Sciatic nerve (tissue), 2 donors: ENCODE measurements around the gene TFPI. TPM values are rescaled to one million over a fixed set of nuclear protein-coding genes. Genes with fewer than 3 reads are reported as not detected.
"Not testable (repeated sequence)": the region's sequence is repeated elsewhere in the genome, so short reads cannot be mapped to it uniquely, and the experiment has no call there.

ENCODE experiments used
- ATAC-seq: fragments of 200-7000 bp; cut with Tn5 transposase; one replicate; pipeline ENCODE4 v1.9.1; 2020; ENCODE audit warnings: mild to moderate bottlenecking, moderate library complexity
- DNase-seq: peaks from one replicate; pipeline ENCODE4 v3.0.0-alpha.2; 2020; ENCODE audit warnings: low spot score
- intact Hi-C: fragments of 100-400 bp; cut with DNase I; formaldehyde crosslinking; loops from one replicate; pipeline ENCODE4 v1.14.2; 2022
- total RNA-seq: library from RNA; stranded (reverse); fragmentation: NEBNext Ultra II Directional; extraction: Animal tissue kit (Norgen Biotek cat#: 25700); gene quantifications from one replicate; pipeline ENCODE4 v1.2.1, GENCODE V29; 2021
- donor health status: DM: no; HTN: no; CAD: no.
- donor health status: DM: no; HTN: no; CAD: no.

Gene TFPI
- total RNA-seq, 1 donor from 2014 or later, result 106 TPM

DNA sequence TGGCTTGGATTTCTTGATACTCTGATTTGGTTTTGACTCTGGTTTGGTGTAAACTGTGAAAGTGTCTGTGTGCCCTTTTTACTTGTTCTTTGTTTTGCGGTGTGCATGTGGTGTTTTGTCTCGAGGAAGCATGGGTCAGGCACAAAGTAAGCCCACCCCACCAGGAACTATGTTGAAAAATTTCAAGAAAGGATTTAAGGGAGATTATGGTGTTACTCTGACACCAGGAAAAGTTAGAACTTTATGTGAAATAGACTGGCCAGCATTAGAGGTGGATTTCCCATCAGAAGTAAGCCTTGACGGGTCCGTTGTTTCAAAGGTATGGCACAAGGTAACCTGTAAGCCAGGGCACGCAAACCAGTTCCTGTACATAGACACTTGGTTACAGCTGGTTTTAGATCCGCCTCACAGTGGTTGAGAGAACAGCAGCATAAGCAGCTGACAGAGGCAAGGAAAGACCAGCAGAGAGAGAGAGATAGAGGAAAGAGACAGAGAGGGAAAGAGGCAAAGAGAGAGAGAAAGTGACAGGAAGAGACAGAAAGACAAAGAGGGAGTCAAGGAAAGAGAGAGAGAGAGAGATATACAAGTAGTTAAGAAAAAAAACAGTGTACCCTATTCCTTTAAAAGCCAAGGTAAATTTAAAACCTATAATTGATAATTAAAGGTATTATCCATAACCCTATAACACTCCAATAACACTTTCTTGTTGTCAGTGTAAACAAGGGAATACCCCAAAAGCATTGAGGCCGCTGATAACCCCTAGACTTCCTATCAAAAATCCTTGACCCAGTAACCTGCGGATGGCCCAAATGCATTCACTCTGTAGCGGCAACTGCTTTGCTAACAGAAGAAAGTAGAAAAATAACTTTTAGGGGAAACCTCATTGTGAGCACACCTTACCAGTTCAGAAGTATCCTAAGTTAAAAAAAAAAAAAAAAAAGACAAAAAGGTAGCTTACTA is 42.6 kb downstream of the TFPI start:
- no peak for ATAC-seq
- no peak for DNase-seq
- intact Hi-C loops, result no loop called here

DNA sequence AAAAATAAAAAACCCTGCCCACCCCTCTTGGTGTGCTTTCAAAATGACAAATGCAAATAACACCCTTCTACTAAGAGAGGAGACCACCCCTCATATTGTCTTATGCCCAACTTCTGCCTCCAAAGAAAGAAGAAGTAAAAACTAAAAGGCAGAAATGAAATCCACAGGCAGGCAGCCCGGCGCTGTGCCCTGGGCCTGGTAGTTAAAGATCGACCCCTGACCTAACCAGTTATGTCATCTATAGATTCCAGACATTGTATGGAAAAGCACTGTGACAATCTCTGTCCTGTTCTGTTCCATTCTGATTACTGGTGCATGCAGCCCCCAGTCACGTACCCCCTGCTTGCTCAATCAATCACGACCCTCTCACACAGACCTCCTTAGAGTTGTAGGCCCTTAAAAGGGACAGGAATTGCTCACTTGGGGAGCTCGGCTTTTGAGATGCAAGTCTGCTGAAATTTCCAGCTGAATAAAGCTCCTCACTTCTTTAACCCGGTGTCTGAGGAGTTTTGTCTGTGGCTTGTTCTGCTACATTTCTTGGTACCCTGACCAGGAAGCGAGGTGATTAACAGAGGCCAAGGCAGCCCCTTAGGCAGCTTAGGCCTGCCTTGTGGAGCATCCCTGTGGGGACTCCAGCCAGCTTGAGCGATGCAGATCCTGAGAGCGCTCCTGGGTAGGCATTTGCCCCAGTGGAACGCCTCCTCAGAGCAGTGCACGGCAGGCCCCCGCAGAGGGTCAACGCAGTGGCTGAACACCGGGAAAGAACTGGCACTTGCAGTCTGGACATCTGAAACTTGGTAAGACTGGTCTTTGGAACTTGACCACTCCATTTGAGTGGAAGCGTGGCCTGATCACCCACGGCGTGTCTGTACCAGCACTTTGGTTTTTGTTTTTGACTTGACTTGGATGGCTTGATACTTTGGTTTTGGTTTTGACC is 43.5 kb downstream of the TFPI start:
- intact Hi-C loops, result not testable (repeated sequence)

DNA sequence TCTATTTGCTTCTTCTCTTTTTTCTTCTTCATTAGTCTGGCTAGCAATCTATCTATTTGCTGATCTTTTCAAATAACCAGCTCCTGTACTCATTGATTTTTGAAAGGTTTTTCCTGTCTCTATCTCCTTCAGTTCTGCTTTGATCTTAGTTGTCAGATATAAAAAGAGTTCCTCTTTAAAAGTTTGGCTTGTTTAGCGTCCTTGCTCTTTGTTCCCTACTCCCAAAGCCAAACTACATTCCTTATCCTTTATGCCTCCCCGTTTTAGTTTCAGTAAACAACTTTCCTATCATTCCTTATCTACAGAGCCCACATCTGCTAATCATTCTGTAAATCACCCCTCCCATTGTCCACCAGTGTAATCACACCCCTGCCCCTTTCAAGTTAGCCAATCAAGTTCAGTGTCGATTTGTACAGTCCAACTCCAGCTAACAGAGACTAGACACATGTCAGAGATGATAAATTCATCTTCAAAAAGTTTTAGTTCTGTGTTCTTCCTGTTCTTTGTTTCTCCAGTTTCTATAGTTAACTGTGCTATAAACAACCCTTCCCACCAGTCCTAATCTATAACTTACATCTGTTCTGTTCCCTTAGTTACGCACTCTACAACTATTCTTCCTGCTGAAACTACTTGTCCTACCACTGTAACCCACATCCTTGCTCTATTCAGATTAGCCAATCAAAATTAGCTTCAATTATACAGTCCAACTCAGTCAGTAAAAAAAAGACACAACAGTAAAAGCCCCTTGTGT is 44.4 kb downstream of the TFPI start:
- intact Hi-C loops, result no loop called here
- no peak for ATAC-seq
- DNase-seq, result no peak

More for the DNA sequence above, 43.5 kb downstream of the TFPI start:
- not testable (repeated sequence) for ATAC-seq, DNase-seq

DNA sequence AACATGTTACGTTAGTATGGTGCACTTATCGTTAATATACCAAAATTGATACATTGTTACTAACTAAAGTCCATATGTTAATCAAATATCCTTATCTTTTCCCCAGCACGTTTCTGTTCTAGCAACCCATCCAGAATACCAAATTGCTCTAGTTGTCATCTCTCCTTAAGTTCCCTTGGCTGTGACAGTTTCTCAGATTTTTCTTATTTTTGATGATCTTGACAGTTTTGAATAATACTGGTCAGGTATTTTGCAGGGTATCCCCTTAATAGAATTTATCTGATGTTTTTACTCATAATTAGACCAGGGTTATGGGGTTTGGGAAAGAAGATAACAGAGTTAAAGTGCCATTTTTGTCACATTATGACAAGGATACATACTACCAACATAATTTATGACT is 47.8 kb downstream of the TFPI start:
- intact Hi-C loops, result no loop called here
- ATAC-seq, result no peak
- no peak for DNase-seq

DNA sequence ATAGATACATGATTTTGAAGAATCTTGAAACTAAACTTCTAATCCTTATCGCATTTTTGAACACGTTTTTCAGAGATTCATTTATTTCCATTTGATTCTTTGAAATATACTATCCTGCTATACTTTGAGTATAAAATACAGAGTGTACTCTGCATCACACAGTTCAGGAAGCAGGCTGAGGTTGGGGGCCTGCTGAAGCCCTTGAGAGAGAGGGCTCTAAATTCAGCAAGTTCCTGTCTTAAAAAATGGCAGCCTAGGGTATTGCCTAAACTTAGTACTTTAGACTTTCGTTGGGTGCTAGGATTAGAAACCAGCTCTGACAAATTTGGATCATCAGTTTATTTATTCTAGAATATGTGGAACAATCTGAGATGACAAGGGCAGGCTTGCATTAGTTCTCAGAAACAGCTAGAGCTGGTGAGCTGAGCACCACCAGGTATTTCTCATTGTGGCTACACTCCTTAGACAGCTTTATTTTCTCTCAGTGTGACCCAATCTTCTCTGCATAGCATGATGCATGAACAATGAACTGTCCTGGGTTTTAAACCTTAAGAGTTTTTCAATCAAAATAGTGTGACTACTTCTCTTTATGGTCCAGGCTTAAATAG is 49.1 kb downstream of the TFPI start:
- intact Hi-C loops, result no loop called here
- ATAC-seq (no peak), DNase-seq (no peak)

DNA sequence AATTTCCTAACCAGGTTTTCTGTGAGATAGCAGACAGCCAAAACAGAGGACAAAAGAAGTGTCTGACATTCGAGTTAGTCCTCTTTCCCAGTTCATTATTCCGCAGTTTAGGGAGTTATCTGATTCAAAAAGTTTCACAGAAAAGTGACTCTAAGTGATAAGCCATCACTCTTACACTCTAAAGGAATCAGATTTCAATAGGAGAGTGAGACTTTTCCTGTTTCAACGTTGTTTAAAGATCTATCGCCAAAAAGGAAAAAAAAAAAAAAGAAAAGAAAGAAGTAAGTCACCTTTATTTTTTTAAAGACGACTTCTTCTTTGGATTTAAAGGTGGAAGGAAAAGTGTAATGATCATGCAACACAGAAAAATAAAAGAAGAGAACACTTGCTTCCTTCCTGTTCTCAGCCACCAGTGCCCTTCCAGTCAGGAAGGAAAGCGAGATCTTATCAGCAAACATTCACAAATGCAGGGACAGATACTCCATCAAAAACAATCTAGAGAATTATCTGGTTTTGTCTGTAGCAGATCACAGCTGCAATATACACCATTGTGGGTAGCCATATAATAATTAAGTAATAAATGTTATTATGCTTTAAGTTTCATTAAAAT is 49.8 kb downstream of the TFPI start:
- ATAC-seq (no peak), DNase-seq (no peak)
- intact Hi-C loops, result loop anchor here (5.0 kb wide), 1 partner anchor 78 kb away; no protein-coding TSS in a partner anchor

DNA sequence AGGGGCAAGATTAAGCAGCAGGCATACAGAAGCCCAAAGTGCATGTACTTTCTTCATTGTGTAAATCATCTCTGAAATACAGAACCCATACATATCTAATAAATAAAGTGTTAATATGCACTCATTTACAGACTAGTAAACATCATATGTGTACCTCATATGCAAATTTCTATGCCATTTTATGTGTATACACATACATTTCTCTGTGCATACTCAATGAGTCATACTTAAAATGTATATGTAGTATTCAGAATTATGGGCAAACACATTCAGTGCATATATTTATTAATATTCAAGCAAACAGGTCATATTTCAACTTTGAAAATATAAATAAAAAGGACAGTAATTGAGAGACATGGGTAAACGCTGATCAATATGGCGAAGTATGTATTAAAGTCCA is 50.5 kb downstream of the TFPI start:
- DNase-seq (no peak), ATAC-seq (no peak)
- intact Hi-C loops, result loop anchor here (5.0 kb wide), 1 partner anchor 79 kb away; no protein-coding TSS in a partner anchor

DNA sequence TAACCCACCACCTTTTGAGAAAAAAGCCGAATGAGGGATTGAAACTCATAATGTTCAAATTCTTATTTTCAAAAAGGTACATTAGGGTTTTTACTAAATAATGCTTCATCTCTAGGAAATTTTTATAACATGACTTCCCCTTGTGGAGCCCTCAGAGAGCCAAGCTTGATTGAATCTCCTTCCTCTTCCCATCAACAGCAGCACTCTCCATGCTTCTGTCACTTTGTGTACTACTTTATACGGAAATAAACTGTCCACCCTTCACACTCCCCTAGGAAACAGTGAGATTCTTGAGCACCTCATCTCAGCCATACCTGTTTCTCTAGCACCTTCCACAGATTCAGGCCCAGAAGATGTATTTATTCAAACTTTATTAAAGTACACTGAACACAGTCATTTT is 51.8 kb downstream of the TFPI start:
- DNase-seq (no peak), ATAC-seq (peak; percentile 43)
- intact Hi-C loops, result loop anchor here (5.0 kb wide), 1 partner anchor 80 kb away; no protein-coding TSS in a partner anchor

DNA sequence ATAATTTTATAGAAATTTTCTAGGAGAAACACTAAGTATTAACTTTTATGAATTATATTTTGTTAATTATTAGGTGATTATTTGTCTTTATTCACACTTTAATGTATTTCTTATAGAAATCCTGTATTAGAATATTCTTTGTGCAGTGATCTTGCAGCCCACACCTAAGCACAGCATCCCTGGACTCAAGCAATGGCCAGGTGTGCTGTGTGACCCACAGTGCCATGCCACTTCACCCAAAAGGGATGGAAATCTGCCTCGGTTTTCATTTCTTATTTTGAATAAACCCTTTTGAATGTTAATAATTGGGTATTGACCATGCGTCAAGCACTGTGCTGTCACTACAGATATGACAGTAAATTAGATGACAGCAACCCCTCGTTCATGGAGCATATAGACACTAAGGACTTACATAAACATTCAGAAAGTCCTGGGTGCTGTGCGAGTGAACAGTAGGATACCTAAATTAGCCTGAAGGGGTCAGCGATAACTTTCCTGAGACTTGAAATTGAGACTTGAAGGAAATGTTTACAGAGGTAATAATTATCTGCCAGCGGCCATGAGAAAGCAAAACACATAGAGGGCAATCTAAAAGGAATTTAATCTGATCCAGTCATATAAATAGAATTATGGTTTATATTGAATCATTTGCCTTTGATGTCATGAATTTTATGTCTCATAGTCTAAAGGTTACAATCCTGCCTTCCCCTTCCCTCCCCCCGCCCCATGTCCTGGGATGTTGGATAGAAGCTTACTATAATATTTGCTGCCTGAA is 53.5 kb downstream of the TFPI start:
- no peak for ATAC-seq
- intact Hi-C loops, result loop anchor here (5.0 kb wide), 1 partner anchor 82 kb away; no protein-coding TSS in a partner anchor
- DNase-seq, result no peak

DNA sequence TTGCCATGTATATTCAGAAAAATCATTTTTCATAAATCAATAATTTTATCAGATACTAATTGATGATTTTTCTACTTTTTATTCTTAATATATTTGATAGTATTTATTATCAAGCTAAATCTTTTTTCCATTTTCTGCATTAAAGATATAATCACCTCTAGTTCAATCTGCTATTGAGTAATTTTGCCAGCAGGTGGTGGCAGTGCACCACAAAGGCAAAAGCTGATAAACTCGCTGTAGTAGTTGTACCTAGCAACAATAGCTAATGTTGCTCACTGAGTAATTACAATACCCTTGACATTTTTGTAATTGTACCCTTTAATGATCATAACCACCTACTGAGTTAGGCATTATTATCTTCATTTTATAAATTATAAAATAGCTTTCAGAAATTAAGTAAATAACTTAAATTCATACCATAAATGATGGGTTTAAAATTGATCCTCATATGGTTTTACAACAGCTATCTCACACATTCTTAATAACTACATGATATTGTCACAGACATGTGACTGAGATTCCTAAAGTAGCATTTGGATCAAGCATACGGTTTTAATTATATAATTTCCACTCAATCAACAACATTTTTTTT is 54.2 kb downstream of the TFPI start:
- intact Hi-C loops, result loop anchor here (5.0 kb wide), 1 partner anchor 82 kb away; no protein-coding TSS in a partner anchor
- ATAC-seq (peak; percentile 89), DNase-seq (peak; percentile 65)

DNA sequence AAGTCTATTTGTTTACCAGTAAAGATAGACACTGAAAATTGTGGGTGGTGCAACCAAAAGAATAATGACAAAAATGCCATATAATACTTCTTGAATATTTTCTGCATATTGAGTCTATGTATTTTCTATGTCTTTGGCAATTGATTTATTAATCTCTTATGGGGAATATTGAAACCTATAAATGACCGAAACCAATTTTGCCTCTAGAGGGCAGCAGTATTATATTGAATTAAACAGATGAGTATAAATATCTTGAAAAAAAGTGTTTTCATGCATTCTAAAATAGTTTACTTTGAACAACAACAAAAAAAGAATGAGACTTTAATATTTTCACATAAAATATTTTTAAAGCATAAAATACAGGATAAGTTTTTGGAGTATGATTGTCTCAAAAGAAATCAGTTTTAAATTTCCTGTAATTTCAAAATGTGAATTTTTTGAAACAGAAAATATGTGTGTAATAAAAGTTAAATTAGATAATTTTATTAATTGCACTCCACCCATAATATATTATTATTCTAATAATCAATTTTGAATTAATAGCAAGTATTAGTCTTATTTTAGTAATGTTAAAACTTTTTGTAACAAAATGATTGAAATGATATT is 56.3 kb downstream of the TFPI start:
- no peak for ATAC-seq
- intact Hi-C loops, result no loop called here
- DNase-seq, result no peak

DNA sequence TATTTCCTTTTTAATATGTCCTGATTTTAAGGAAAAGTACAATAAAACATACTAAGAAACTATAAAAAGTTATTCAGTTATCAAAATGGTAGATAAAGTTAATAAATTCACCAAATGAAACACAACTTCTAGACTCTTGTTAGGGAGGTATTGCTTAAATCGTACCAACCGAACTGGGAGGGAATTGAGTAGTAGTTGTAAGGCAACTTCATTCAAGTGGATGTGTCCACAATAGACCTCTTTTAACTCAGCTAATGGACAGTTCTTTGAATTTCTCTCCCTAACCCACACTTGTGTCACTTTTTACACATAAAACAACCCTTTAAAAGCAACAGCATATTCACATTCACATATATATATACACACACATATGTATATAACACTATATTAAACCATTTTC is 57.1 kb downstream of the TFPI start:
- ATAC-seq, result no peak
- intact Hi-C loops, result no loop called here
- no peak for DNase-seq

DNA sequence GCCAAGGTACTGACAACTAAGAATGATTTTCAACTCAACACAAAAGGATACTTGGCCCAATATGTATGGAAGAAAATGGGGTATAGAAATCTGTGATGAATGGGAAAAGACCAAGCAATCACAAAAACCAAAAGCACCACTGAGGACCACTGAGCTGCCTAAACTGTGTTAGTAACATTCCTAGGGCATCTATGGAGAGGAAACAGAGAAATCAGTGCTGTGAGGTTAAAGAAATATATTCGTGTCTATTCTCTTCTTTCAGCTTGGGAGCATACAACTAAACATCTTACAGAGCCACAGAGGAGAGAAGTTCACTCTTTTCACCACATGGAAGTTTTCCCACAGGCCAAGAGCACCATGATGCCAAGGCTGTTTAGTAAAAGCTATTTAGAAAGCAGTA is 58.9 kb downstream of the TFPI start:
- ATAC-seq (no peak), DNase-seq (no peak)
- intact Hi-C loops, result no loop called here

DNA sequence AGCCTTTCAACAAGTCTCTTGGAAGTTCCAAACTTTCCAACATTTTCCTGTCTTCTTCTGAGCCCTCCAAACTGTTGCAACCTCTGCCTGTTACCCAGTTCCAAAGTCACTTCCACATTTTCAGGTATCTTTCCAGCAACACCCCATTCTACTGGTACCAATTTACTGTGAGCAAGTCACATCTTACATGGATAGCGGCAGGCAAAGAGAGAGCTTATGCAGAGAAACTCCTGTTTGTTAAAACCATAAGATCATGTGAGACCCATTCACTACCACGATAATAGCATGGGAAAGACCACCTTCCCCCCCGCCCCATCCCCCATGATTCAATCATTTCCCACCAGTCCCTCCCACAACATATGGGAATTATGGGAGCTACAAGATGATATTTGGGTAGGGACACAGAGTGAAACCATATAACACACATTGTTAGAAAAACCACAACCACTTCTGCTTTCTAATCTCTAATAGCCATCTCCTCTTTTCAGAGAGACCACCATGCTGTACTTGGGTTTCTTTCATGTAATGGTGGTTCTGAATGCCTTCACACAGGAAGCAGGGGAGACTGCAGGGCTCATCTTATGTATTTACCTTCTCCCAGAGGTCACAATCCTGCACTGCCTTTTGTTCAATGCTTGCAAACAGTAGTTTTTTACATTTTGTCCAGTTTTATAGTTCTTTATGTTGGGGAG is 60.2 kb downstream of the TFPI start:
- ATAC-seq, result no peak
- intact Hi-C loops, result no loop called here

DNA sequence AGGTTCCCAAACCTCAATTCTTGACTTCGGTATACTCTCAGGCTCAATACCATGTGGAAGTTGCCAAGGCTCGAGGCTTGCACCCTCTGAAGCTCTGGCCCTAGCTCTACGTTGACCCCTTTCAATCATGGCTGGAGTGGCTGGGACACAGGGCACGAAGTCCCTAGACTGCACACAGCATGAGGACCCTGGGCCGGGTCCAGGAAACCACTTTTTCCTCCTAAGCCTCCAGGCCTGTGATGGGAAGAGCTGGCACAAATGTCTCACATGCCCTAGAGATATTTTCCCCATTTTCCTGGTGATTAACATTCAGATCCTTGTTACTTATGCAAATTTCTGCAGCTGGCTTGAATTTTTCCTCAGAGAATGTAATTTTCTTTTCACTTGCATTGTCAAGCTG is 61.1 kb downstream of the TFPI start:
- intact Hi-C loops, result no loop called here
- DNase-seq, result no peak

More for the DNA sequence above, 60.2 kb downstream of the TFPI start:
- DNase-seq, result no peak

DNA sequence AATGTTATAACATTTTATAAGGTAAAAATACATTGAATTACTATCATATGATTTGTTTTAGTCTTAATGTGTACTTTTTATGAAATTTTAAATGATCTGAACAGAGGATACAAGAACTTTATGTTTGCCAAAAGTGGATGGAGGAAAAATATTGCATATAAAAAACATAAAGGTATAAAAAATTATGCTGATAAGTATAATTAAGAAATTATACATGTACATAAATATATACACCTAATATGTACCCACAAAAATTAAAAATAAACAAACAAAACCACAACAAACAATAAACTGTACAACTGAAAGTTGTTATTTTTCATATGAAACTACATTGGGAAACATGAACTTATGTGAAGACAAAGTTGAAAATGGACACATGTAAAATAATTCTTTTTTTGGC is 68.0 kb downstream of the TFPI start:
- no peak for DNase-seq
- ATAC-seq, result no peak
- intact Hi-C loops, result no loop called here

More for the DNA sequence above, 61.1 kb downstream of the TFPI start:
- no peak for ATAC-seq
